GM21423 (cell line): ENCODE results near the gene FTCDNL1.

ENCODE experiments used
- ATAC-seq: cut with Tn5 transposase; IDR thresholded peaks from one replicate; pipeline ENCODE4 v1.9.1; 2021; ENCODE audit warnings: mild to moderate bottlenecking, moderate library complexity; ENCODE audit not compliant: unreplicated experiment

The FTCDNL1 gene

DNA sequence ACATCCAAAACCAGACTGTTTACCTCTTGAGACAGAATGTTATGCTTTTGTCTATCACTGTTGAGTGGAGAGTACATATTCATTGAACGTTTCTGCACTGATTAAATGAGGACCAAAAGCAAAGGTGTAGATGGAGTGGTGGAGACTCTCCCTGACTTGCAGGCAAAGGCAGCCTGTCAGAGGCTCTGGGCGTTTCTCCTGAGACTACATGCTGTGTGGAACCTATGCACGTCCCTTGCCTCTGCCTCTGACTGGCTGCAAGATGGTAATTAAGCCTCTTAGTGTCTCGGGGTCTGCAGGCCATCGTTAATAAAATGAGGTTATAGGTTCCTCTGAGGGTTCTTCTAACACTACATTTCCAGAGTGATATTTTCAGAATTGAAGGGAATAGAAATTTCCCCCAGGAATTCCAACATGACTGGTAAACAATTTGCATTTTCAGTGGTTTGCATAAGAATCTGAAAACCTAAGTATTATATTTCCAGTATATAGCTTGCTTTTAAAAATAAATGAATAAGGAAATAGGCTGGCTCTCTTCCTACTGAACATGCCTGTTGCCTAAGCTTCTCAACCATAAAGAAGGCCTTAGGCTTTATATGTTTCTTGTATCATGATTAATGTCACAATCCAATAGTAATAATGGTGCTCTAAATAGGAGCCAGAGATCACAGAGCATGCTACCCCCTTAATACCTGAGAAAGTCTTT lies 107.4 kb downstream of the FTCDNL1 start:
- ATAC-seq: no peak

DNA sequence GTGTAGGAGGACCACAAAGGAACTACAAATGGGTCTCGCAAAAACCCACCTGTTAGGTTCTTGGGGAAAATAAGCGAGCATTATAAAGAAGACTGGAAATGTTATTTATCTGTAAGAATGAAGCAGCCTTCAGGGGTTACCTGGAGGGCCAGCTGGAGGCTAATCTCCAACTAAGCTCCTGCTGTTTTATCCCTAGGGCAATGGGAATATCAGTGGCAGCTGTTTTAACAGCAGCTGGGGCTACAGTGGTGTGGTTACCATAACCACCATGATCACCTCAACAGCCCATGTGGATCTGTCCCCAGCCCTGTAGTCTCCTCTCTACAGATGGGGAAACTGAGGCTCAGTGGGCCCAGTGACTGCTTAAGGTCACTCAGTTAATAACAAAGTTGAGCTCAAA lies 108.1 kb downstream of the FTCDNL1 start:
- no peak for ATAC-seq

DNA sequence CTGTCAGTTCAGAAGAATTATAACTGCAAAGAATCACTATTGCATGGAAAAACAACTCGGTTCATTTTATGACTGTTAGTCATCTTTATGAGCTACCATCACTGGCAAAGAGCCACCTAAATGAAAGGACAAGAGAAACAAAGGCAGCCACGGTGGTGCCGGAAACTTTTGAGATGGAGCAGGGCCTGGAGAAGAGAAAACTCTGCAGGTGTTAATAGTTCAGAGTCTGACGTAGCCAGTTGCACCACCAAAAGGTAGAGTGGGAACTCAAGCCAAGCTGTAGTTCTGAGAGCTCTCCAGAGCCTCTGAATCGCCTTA lies 110.9 kb downstream of the FTCDNL1 start:
- no peak for ATAC-seq

DNA sequence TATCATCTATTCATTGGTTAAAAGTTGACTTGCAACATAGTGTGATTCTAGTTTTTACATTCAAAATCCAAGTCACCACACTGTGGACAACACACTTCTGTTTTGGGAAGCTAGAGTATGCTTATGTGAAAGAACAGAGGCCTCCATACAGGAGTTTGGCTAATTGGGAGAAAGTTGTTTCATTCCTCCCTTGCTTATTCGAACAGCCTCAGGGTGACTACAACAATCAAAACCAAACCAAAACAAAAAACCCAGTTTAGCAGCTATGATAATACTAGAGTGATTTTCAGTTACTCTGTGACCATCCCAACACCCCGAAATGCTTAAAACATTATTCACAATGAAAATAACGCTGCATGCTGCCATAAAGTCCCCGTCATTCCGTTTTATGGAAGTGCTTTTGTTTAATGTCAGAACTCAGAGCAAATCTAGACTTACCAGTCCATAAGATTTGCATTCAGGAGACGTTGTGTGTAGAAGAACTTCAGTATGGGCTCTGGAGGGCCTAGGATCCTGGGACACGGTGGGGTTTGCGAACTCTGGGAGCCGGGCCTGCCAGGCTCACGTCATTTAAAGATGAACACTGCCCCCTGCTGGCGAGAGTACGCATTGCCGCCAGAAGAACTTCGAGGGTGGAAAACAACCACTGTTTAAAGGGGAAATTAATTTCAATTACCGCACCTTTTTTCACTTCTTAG lies 111.4 kb downstream of the FTCDNL1 start:
- peak; percentile 60 for ATAC-seq

DNA sequence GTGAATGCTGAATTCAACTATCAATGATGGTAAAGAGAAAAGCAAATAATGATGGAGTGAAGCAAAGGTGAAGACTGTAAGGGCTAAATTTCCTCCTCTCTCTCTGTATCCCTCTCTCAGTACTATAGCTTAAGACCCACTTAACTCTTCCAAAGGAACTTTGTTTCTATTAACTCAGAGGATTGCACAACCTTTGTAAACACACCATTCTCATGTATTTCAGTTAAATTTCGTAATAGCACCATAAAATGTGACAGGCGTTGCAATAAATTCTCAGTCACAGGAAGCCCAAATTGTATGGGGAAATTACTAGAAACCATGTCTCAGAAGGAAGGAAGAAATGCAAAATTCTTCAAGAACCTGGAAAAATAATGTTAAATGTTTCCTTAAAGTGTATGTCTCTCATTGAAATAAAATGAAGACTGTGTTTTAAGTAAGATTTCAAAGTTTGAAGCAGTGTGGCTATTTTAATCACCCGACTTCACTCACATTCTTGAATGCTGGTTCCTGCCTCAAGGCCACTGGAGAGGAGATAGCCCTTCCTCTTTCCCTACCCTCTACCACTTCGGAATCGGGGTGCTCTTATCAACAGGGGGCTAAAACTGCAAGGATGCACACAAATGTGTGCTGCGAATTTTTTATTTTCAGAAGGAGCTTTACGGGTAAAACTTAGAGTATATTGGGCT lies 112.1 kb downstream of the FTCDNL1 start:
- no peak for ATAC-seq

DNA sequence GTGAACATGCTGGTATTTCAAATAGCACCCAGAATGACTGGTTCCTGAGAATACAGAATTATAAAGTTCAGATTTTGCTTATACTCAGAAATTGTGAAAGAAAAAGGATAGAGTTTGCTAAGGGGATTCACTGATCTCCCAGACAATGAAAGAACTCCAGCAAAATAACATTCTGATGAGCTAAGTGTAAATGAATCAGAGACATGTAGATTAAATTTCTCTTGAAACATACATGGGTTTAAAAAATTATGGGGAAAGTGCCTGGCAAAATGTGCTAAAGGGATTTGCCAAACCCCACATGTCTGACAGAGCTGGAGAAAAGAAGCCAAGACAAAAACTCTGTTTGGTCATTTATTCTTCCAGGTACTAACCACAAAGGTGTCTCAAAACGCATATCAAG lies 116.3 kb downstream of the FTCDNL1 start:
- ATAC-seq: no peak

DNA sequence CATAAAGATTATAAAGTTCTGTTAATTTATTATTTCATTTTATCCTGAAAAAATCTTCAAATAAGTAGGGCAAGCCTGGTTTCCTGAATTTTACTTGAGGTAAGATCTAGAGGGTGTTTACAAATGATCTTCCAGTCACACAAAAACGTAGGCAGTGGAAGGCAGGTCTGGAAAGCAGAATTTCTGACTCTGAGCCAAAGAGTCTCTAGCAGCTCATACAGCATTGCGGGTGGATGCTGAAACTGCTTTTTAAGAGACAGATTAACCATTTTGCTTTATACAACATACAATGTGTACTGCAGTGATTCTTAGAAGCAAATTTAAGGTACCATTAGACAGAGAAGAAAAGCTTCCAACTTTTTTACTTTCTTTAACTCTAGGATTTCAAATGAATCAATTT lies 117.0 kb downstream of the FTCDNL1 start:
- no peak for ATAC-seq

DNA sequence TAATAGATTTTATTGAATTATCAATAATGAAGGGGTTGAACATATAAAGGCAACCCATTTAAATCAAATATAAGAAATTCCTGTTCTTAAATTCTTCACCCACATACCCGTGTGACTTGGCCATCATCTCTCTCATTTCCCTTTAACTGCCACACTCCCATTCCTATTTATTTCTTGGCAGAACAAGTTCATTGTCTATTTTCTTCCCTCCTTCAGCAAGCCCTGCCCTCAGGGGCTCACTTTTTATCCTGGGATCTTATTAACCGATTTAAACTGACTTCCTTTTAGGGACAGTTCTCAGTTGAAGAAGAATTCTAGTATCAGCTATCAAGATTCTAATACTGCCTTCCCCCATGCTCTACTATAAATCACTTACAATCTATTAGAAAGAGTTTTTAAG lies 123.2 kb downstream of the FTCDNL1 start:
- ATAC-seq: no peak

DNA sequence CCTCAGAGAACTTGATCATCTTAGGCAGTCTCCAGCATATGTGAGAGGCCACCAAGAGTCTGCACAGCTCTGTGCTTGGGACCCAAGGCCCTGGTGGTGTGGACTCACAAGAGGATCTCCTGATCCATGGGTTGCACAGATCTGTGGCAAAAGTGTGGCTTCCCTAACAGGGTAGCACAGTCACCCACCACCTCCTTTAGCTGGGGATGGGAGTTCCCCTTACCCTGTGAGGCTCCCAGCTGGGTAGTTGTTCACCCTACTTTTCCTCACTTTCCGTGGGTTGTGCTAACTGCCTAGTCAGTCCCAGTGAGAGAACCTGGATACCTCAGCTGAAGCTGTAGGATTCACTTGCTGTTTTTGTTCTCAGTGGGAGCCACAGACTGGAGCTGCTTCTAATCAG lies 123.7 kb downstream of the FTCDNL1 start:
- no peak for ATAC-seq

DNA sequence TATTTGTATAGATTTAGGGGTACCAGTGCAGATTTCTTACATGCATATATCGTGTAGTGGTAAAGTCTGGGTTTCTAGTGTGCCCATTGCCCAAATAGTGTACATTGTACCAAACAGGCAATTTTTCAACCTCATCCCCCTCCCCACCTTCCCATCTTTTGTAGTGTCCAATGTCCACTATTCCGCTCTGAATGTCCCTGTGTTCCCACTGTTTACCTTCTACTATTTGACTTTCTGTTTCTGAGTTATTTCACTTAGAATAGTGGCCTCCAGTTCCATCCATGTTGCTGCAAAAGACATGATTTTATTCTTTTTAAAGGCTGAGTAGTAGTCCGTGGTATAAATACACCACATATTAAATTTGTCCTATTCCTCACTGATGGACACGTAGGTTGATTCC lies 132.9 kb downstream of the FTCDNL1 start:
- no peak for ATAC-seq

DNA sequence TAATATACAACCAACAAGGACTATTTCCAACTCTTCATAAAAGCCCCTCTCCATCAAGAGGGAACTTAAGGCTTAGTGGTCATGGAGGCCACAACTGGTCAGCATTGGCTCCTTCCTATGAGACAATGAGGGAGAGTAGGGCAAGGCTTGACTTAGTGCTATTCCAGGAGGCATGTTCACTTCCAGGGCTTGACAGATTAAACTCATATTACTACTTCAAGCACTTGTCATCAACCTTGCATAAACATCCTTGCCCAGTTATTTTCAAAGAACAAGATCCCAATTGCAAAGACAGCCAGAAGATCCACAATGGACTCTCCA lies 133.4 kb downstream of the FTCDNL1 start:
- ATAC-seq: no peak

DNA sequence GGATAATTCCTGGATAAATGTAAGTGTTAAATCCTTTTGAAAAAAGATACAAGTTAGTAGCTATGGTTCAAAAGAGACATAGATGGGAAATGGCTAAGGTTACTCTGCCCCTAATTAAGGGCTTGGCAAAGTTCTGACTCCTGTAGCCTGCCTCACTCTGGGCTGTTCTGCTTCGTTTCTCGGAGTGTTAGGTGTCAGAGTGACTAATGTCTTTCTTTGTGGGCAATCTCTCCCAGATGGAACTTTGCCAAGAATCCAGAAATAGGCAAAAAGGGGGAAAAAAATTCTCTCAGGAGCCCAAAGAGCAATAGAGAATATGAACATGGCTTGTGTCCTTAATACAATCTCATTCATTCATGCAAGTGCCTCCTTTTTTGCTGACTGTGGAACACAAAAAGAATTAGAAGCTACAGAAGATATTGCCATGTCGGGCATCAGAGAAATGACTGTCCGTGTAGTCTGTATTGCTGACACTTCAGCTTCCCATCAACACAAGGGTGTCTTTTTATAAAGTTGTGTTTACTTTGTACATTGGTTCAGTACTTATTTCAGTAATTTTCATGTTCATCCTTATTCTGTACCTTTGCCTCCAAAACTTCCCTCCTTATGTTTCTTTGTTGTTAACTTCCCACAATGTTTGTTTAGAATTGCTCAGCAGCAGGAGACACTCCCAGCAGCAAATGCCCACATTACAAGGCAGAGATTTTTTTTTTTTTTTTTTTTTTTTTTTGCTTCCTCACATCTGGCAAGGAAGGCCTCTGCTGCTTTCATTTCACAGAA lies 134.0 kb downstream of the FTCDNL1 start:
- ATAC-seq: no peak

DNA sequence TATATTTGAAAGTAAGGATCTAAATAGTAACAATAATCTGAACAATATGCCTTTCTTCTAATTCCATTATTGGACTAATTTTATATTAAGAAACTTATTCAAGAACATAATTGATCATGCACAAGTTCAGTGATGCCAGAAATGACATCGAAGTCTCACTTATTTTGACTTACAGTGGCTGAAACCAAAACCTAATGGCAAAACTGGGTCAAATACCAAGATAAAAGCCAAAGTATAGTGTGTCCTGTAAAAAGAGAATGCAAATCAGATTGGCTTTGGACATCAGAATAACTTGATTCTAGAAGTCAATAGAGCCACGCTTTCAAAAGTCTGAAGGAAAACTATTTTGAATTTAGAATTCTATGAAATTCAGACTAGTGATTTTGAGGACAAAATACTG lies 137.2 kb downstream of the FTCDNL1 start:
- ATAC-seq: no peak

DNA sequence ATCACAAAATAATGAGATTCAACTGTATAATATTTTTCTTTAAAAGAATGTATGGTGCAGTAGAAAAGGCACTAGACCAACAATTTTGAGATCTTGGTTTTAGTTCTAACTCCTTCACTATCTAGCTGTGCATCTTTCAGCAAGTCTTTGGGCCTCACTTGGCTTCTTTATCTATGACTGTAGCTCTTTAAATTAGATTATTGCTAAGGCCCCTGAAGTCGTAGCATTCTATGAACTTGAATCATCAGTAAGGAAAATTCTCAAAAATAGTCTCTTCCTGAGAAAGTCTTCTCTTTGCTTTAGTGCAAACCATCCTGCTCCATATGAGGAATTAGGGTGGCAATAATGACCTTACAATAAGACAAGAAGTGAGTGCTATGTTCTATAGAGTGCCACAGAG lies 140.4 kb downstream of the FTCDNL1 start:
- ATAC-seq: no peak
